Left renal pelvis (tissue), 4 donors: ENCODE results near the gene TEX22. TPM values are rescaled to one million over a fixed set of nuclear protein-coding genes. Genes with fewer than 3 reads are reported as not detected.

ENCODE experiments used
- DNase-seq, 4 donors: peaks; one replicate each; pipeline ENCODE4 v3.0.0-alpha.2; 2013; ENCODE audit warnings: low read depth in 4 of 4, low spot score in 3 of 4
- polyA plus RNA-seq, 4 donors: library from polyadenylated mRNA; unstranded; fragments of 120-200 nt; gene quantifications; one replicate each; pipeline ENCODE4 v1.2.1, GENCODE V29; 2013; ENCODE audit not compliant: insufficient read length in 4 of 4

The TEX22 gene
- polyA plus RNA-seq, 4 donors: 1.1 to 2.8 (median 2.0) TPM

- no peak for DNase-seq
Measured at GRCh38 chr14:105452963-105453362, 54.6 kb downstream of the TEX22 start.

- no peak for DNase-seq
Measured at GRCh38 chr14:105453847-105454246, 55.5 kb downstream of the TEX22 start.

- DNase-seq: no peak
Measured at GRCh38 chr14:105455086-105455640, 56.8 kb downstream of the TEX22 start.

- no peak for DNase-seq
Measured at GRCh38 chr14:105455766-105456660, 57.7 kb downstream of the TEX22 start.

GRCh38 chr14:105456736-105457617 is 58.6 kb downstream of the TEX22 start:
- no peak for DNase-seq

GRCh38 chr14:105458010-105458409 is 59.7 kb downstream of the TEX22 start:
- DNase-seq: no peak

- DNase-seq: no peak
Measured at GRCh38 chr14:105458571-105458970, 60.2 kb downstream of the TEX22 start.

GRCh38 chr14:105460116-105460515 is 61.8 kb downstream of the TEX22 start:
- no peak for DNase-seq

- no peak for DNase-seq
Measured at GRCh38 chr14:105460616-105461015, 62.3 kb downstream of the TEX22 start.

- no peak for DNase-seq
Measured at GRCh38 chr14:105461903-105462302, 63.6 kb downstream of the TEX22 start.

Other genes starting within 250 kb of the TEX22 start
- 10 to 100 TPM in 1 of 4 donors, 1 to 10 TPM in 3; 5.4 to 10.9 (median 7.4) TPM for gene JAG2, start 229.8 kb upstream of the TEX22 start, polyA plus RNA-seq
- gene NUDT14, start 217.2 kb upstream of the TEX22 start, polyA plus RNA-seq: 10 to 100 TPM in 3 of 4 donors, 1 to 10 TPM in 1; 8.9 to 43.0 (median 24.6) TPM
- 10 to 100 TPM; 33.2 to 39.3 (median 35.7) TPM for gene BTBD6, start 150.0 kb upstream of the TEX22 start, polyA plus RNA-seq
- gene BRF1, start 97.5 kb upstream of the TEX22 start, polyA plus RNA-seq: 10 to 100 TPM; 21.5 to 40.8 (median 33.3) TPM
- gene PACS2, start 83.8 kb upstream of the TEX22 start, polyA plus RNA-seq: 10 to 100 TPM; 55.9 to 91.9 (median 67.4) TPM
- 100 to 1,000 TPM in 3 of 4 donors, 10 to 100 TPM in 1; 92.8 to 167 (median 112) TPM for gene MTA1, start 21.3 kb downstream of the TEX22 start, polyA plus RNA-seq
- 100 to 1,000 TPM in 3 of 4 donors, 10 to 100 TPM in 1; 72.3 to 161 (median 108) TPM for gene CRIP2, start 76.3 kb downstream of the TEX22 start, polyA plus RNA-seq
- gene CRIP1, start 88.3 kb downstream of the TEX22 start, polyA plus RNA-seq: 10 to 100 TPM; 32.8 to 36.0 (median 35.1) TPM
- gene TEDC1, start 92.7 kb downstream of the TEX22 start, polyA plus RNA-seq: 10 to 100 TPM in 1 of 4 donors, 1 to 10 TPM in 3; 6.4 to 13.5 (median 6.9) TPM
- gene TMEM121, start 128.0 kb downstream of the TEX22 start, polyA plus RNA-seq: 1 to 10 TPM; 2.6 to 5.7 (median 2.7) TPM